GM12891 (cell line): Measurements from ENCODE around the gene LCMT1.

Source experiments
- DNase-seq: peaks from one replicate; pipeline ENCODE4 v3.0.0; 2011; ENCODE audit warnings: low spot score; ENCODE audit not compliant: insufficient read length
- FAIRE-seq: peaks from 2 replicates; lab custom pipeline; 2011; peaks lifted over from hg19 to GRCh38; lab: Jason Lieb, UNC
- PAX5 ChIP-seq: IDR thresholded peaks from 2 replicates; pipeline ENCODE4 v1.6.1; 2011; ENCODE audit warnings: low read length, moderate library complexity, mild to moderate bottlenecking; ENCODE audit not compliant: insufficient read depth, severe bottlenecking
- POLR2A ChIP-seq: IDR thresholded peaks from 2 replicates; pipeline ENCODE4 v1.6.1; 2011; ENCODE audit warnings: low read depth, low read length, control low read depth
- POLR2AphosphoS5 ChIP-seq: IDR thresholded peaks from 2 replicates; pipeline ENCODE4 v1.6.1; 2011; ENCODE audit warnings: low read depth, low read length, control low read depth
- POU2F2 ChIP-seq: IDR thresholded peaks from 2 replicates; pipeline ENCODE4 v1.6.1; 2011; ENCODE audit warnings: low read depth, mild to moderate bottlenecking, control low read depth, low read length, moderate library complexity
- SPI1 ChIP-seq: IDR thresholded peaks from 2 replicates; pipeline ENCODE4 v1.6.1; 2011; ENCODE audit warnings: low read depth, low read length, control low read depth
- TAF1 ChIP-seq: IDR thresholded peaks from 2 replicates; pipeline ENCODE4 v1.6.1; 2011; ENCODE audit warnings: low read depth, low read length, control low read depth

LCMT1 gene

DNA sequence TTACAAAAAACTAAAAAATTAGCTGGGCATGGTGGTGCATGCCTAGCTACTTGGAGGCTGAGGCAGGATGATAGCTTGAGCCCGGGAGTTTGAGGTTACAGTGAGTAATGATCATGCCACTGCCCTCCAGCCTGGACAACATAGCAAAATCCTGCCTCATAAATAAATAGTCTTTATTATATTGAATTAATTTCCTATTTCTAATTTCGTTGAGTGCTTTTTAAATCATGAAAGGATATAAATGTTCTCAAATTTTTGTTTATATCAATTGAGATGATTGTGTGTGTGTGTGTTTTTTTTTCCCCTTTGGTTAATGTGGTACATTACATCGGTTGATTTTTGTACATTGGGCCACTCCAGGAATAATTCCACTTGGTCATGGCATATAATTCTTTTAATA is 73.2 kb downstream of the LCMT1 start:
- DNase-seq = no peak
- TF ChIP-seq TAF1 = no peak
- no peak for TF ChIP-seq POLR2A
- no peak for TF ChIP-seq PAX5
- TF ChIP-seq SPI1 = no peak
- no peak for TF ChIP-seq POU2F2
- TF ChIP-seq POLR2AphosphoS5 = no peak
- FAIRE-seq = no peak

DNA sequence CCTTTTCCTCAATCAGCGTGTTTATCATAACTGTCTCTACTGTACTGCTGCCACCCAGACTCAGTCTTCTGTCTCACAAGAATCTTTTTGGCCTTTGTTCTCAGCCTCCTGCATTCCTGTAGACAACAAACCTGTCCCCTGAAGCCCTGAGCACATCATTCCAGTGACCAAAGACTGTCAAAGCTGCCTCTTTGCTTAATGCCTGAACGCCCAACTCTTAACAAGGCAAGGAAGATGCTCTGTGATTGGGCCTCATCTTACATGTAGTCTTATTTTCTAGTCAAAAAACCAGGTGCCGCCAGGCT is 75.9 kb downstream of the LCMT1 start:
- FAIRE-seq (no peak), DNase-seq (no peak)
- TF ChIP-seq POLR2A (no peak), POLR2AphosphoS5 (no peak), POU2F2 (no peak), SPI1 (no peak)

GRCh38 chr16:25189305-25189704 is 77.8 kb downstream of the LCMT1 start:
- no peak for DNase-seq
- TF ChIP-seq POLR2A (no peak), TAF1 (no peak), POLR2AphosphoS5 (no peak), POU2F2 (no peak), SPI1 (no peak), PAX5 (no peak)
- FAIRE-seq = no peak

DNA sequence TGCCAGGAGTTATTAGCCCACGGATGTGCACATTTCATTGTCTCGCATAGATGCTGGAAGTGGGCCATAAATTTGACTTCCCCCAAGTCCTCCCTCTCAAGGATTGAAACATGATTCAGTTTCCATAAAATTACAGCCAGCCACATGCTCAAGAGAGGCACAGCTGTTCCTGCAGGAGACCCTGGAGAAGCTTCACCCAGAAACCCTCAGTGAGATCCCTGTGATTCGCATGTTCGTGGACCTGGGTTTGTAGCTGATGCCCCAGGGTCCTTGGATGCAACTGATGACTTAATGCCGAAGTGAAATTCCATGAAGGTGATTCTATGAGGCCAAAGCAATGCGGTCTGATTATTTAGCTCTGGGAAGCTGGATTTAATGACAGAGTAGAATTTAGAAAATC is 80.6 kb downstream of the LCMT1 start:
- FAIRE-seq = no peak

GRCh38 chr16:25194273-25194878 is 82.8 kb downstream of the LCMT1 start:
- DNase-seq = no peak
- TF ChIP-seq POU2F2 = no peak
- FAIRE-seq = no peak

More for the DNA sequence above, 80.6 kb downstream of the LCMT1 start:
- no peak for TF ChIP-seq POLR2AphosphoS5
- TF ChIP-seq PAX5 = no peak
- TF ChIP-seq TAF1 = no peak
- TF ChIP-seq POU2F2 = no peak
- DNase-seq = no peak

DNA sequence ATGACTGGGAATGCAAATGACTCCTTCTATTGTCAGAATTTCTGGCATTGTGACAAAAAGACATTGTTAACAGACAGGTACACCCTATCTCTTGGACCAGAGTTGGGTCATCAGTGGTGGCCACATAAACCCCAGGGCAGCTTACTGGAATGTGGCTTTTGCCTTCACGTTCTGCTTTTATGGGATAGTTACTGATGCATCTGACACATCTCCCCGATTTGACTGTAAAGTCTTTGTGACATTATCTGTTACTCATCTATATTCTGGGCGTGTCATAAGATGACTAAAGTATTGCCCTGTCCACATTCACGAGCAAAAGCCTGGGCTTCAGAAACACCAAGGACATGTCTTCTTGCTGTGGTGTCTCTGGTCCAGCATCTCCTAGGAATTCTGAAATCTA is 86.5 kb downstream of the LCMT1 start:
- TF ChIP-seq POLR2AphosphoS5 (no peak), TAF1 (no peak), POU2F2 (no peak), POLR2A (no peak), SPI1 (no peak)
- DNase-seq = no peak
- FAIRE-seq = no peak

- TF ChIP-seq POLR2AphosphoS5 (no peak), POU2F2 (no peak), PAX5 (no peak), SPI1 (no peak), POLR2A (no peak), TAF1 (no peak)
- FAIRE-seq (no peak), DNase-seq (no peak)
These were observed 87.9 kb downstream of the LCMT1 start for GRCh38 chr16:25199457-25199856.

DNA sequence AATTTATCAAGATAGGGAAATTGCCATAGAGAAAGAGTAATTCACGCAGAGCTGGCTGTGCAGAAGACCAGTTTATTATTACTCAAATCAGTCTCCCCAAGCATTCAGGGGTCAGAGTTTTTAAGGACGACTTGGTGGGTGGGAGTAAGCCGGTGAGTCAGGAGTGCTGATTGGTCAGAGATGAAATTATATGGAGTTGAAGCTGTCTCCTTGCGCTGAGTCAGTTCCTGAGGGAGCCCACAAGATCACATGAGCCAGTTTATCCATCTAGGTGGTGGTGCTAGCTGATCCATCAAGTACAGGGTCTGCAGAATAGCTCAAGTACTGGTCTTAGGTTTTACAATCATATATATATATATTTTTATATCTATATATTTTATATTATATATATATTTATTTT is 99.2 kb downstream of the LCMT1 start:
- FAIRE-seq (no peak), DNase-seq (no peak)
- TF ChIP-seq TAF1 = no peak
- TF ChIP-seq POLR2AphosphoS5 = no peak
- TF ChIP-seq POU2F2 = no peak
- no peak for TF ChIP-seq SPI1
- no peak for TF ChIP-seq PAX5
- TF ChIP-seq POLR2A = no peak

GRCh38 chr16:25212636-25213035 is 101.1 kb downstream of the LCMT1 start:
- TF ChIP-seq POLR2AphosphoS5 = no peak
- no peak for TF ChIP-seq SPI1
- TF ChIP-seq TAF1 = no peak
- TF ChIP-seq PAX5 = no peak
- no peak for TF ChIP-seq POLR2A
- TF ChIP-seq POU2F2 = no peak
- FAIRE-seq (no peak), DNase-seq (no peak)

GRCh38 chr16:25213709-25214397 is 102.3 kb downstream of the LCMT1 start:
- no peak for TF ChIP-seq POLR2A
- TF ChIP-seq POLR2AphosphoS5 = no peak
- no peak for TF ChIP-seq POU2F2
- no peak for TF ChIP-seq PAX5
- DNase-seq (no peak), FAIRE-seq (no peak)

- DNase-seq (no peak), FAIRE-seq (no peak)
- TF ChIP-seq TAF1 (no peak), POLR2A (no peak), SPI1 (no peak), POLR2AphosphoS5 (no peak), PAX5 (no peak), POU2F2 (no peak)
These were observed 105.6 kb downstream of the LCMT1 start for GRCh38 chr16:25217112-25217511.
